Measurements from ENCODE around the gene C3orf18.
A peak's percentile ranks its signal among the peaks of the same experiment; 100 is the strongest.

C3orf18 gene

DNA sequence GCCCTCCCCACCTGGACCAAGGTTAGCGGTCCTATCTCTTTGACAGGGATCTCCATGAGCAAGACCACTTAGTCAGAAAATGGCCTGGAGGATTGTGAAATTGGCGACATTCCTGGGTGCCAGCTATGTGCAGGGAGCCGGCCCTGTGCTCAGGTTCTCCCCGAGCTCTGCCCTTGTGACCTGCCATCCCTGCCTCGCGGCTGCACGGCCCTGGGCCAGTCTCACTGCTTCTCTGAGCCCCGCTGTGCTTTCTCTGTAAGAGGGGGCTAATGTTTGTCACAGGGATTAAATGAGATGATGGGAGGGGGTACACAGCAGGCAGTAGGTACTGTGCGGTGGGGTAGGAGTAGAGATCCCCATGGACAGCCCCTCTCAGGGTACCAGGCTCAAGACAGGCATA, 14.9 kb downstream of the C3orf18 start:
- DNase-seq (ENCODE audit: insufficient read length, low spot score) (no peak), FAIRE-seq (no peak)

DNA sequence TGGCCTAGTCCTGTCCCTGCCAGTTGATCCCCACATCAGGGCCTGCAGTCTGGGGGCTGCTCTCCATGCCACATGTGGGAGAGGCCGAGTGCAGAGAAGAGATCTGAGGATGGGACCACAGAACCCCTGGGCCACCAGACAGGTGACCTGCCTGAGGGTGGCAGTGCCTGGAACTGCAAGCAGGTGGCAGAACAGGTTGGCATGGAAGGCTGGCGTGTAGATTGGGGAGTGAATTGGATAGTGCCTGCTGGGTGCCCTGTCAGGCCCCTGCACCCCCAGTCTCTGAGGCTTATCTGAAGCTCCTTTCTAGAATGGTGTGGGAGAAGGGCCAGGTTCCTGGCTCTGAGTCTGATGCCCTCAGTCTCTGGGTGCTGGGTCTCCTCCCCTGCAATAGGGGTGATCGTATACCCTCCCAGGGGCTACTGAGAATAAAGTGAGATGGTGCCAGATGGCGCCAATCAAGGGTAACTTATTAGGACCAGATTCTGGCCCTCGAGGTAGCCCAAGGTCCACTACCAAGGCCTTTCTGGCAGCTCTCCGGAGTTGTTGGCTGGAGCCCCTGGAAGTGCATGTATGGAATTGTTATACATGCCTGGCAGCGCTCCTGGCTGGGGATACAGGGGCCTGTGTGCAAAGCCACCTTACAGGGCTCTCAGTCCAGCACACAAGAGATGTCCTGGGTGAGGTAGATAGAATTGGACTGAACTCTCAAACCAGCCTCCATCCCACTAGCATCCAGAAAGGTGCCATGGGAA, 15.7 kb downstream of the C3orf18 start:
- DNase-seq (ENCODE audit: insufficient read length, low spot score) (no peak), FAIRE-seq (no peak)

GRCh38 chr3:50551054-50551659, 16.4 kb downstream of the C3orf18 start:
- no peak for DNase-seq (ENCODE audit: insufficient read length, low spot score)
- FAIRE-seq = no peak

DNA sequence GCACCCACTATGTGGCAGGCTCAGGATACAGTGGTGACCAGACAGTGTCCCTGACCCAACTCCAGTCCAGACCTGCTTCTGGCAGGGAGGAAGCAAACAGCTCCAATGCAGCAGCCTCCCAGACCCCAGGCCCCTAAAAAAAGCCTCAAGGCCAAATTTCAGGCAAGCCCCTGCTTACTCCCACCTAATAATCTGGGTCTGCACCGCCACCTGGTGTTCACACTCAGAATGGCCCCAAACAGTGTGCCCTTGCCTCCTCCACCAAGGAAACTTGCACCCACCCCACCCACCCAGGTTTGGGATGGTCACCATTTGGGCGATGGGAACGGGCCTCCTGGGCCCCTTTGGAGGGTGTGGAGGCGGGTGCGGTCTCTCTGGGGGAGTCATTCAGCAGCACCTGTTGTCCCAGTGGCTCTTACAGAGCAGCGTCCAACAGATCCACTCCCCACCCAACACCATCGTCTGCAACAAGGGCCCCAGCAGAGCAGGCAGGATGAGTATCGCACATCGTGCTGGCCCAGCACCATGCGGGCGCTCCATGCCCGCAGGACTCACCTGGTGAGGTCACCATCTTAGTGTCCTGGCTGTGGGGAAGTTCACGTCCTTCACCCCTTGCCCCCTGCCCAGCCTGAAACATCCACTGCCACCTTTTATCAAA, 17.3 kb downstream of the C3orf18 start:
- FAIRE-seq = peak; percentile 38
- DNase-seq (ENCODE audit: insufficient read length, low spot score) = peak; percentile 66

- FAIRE-seq = no peak
- no peak for DNase-seq (ENCODE audit: insufficient read length, low spot score)
Observed at GRCh38 chr3:50549226-50549625, 18.3 kb downstream of the C3orf18 start.

DNA sequence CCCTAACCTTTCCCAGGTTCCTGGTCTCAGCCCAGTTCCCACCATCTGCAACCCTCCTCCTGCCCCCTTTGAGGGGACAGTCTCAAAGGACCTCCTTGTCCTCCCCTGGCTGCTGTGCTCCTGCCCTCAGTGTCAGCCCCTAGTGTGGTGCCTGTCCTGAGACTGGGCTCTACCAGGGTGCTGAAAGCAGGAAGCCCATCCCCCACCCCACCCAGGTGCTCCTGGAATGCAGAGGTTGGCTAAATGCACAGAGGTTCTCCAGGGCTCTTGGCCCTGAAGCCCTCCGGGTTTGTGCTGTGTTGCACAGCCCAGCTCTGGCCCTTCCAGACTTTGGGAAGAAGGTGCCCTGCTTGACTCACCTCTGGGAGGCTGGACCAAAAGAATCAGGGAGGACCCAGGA, 21.8 kb downstream of the C3orf18 start:
- DNase-seq (ENCODE audit: insufficient read length, low spot score) = no peak
- no peak for FAIRE-seq

DNA sequence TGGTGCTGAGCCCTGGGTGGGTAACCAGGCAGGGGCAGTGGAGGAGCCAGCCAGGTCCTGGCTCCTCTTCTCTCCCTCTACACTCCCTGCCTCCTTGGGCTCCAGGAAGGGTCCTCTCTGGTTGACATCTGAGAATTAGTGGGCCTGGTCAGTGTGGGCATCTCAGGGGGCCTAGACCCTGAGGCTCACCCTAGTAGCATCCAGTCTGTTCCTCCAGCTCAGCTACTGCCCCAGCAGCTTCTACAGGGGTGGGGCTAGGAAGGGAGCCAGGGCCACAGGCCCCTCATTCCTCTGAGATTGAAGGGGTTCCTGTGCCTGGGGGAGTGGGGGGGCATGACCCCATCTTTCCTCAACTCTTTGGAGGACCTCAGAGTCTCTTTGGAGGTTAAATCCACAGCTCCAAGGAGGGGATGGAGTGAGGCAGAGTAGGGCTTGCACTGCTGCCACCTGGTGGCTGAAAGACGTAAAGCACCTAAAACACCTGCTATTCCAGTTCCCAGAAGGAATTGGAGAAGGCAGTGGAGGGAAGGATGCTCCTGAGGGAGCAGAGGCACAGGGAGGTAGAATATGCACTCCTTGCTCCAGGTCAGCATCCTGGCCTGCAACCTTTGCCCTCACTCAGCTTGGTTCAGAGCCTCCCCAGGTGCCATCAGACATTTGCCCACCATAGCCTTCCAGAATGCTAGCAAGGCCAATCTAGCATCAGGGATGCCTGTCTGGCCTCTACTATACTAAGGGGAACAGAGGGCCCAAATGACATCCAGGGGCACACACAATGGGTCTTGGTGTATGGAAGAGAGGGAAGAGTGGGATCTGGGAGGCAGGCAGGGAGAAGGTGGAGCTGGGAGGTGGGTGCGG, 25.1 kb downstream of the C3orf18 start:
- DNase-seq (ENCODE audit: insufficient read length, low spot score) (peak; percentile 91), FAIRE-seq (peak; percentile 72)

GRCh38 chr3:50539356-50540286, 27.9 kb downstream of the C3orf18 start:
- DNase-seq (ENCODE audit: insufficient read length, low spot score) = no peak
- no peak for FAIRE-seq

DNA sequence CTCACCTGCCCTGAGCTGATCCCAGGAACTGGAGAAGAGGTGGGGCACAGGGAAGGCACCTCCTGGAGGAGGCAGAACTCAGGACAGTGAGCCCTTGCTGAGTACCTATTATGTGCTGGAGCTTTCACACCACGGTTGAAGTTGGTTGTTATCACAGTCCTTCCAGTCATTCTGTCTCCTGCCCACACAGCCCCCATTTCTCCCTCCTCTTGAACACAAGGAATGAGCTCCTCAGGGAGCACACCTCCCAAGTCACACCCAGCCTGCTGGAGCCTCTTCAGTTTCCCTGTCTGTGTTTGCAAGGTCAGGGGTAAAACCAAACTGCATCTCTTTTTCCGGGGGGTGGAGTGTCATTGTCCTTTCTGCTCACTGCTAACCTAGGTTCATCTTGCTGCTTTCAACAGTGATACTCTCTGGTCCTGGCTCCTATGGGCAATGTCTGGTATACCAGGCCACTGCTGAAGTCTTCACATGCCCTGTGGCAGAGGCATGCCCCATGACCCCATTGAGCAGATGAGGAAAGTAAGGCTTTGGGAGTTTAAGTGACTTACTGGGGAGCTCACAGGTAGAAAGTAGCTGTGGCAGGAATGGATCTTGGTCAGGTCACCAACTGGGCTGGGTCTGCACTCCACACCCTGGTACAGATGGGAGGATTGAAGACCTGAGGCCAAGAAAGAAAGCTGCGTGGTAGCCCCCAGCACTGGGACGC, 30.0 kb downstream of the C3orf18 start:
- DNase-seq (ENCODE audit: insufficient read length, low spot score) (no peak), FAIRE-seq (no peak)

- peak; percentile 9 for FAIRE-seq
- DNase-seq (ENCODE audit: insufficient read length, low spot score) = no peak
Observed at GRCh38 chr3:50536471-50537180, 30.9 kb downstream of the C3orf18 start.

DNA sequence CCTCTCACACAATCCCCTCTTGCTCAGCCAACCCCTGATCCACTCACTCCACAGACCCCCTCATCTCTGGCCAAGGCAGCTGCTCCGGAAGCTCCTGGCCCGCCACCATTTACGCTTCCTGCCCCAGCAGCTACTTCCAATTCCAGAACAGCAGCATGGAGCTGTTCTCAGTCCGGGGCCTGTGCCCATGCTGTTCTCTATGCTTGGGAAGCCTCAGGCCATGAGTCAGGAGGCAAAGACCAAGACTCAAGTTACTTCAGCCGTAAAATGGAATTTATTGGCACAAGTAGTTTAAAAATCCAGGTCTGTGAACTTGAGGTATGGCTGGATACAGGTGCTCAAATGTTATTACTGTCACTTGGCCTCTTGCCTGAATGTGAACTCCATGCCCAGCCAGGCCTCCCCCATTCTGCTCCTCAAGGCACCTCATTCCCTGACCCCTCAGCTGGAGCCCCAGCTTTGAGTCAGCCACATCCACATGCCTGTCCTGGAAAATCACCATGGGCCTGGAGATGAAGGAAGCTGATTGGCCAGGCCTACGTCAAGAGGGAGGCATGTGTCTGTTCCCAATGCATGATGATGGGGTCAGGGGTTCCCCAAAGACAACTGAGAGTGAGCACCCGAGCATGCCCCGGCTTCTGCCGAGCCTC, 32.7 kb downstream of the C3orf18 start:
- no peak for DNase-seq (ENCODE audit: insufficient read length, low spot score)
- FAIRE-seq = no peak

GRCh38 chr3:50533807-50534461, 33.6 kb downstream of the C3orf18 start:
- DNase-seq (ENCODE audit: insufficient read length, low spot score) = no peak
- no peak for FAIRE-seq

DNA sequence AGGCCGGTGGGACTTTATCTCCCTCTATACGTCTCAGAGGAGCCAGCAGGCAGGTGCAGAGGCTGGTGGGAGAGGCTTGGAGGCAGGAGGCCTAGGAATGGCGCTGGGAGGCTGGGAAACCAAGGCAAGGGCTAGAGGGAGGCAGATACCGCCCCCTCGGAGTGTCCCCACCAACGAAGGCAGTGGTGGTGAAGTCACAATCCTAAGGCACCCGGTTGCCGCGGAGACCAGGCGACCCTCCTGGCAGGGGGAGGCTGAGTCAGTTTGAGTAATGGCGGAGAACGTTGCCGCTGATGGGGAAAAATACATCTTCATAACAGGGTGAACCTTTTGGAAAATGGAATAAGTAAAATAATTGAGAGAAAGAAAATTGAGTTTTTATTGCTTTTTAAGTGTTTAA, 34.2 kb downstream of the C3orf18 start:
- FAIRE-seq = no peak
- no peak for DNase-seq (ENCODE audit: insufficient read length, low spot score)

- FAIRE-seq = no peak
- no peak for DNase-seq (ENCODE audit: insufficient read length, low spot score)
Observed at GRCh38 chr3:50532062-50532705, 35.4 kb downstream of the C3orf18 start.

GRCh38 chr3:50531201-50531600, 36.3 kb downstream of the C3orf18 start:
- DNase-seq (ENCODE audit: insufficient read length, low spot score) (no peak), FAIRE-seq (no peak)

DNA sequence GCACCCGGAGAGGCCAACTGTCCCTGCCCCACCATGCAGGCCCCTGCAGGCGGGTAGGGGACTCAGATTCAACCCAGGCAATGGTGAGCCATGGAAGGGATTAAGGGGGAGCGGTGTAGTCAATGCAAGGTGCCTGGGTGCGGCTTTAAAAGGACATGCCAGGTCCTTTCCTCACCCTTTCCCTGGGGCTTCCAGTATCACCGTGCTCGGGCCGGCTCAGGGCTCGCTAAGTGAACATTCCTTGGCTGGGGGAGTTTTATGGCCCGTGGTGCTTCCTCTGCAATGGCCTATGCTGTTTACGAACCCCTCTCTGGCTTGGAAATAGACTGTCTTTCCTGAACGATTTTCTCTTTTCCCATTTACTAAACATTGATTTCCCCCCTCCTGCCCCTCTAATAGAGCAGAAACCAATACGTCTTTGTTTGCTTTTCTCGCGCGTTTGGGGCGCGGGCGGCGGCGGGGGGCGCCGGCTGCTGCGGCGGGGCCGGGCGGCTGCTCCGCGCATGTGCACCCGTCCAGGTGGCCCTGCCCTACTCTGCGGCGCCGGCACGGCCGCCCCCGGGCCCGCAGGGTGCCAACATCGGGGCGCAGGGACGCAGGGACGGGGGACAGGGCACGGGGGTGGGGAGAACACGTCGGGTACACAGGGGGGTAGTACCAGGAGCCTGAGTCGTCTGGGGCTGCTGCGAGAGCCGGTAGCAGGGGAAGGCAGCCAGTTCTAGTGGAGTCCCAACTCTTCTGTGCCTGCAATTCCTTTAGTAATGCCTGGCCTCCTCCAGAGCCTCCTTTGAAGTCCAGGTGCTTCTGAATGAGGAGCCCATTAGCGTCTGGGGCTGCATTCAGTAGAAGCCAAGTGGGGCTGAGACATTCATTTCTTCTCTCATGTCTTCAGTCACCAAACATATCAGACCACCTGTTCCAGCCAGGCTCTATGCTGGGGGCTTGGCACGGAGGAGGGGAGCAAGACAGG, 37.3 kb downstream of the C3orf18 start:
- FAIRE-seq = no peak

More for the DNA sequence above, 37.3 kb downstream of the C3orf18 start:
- no peak for DNase-seq (ENCODE audit: insufficient read length, low spot score)
